ENCODE data around the gene WDR41. TPM values are rescaled to one million over a fixed set of nuclear protein-coding genes. Genes with fewer than 3 reads are reported as not detected.

WDR41 gene
- total and polyA plus RNA-seq, 9 of the 15 experiments (the other 6 are each of a cell fraction or from before 2014, with no cell fraction given): 33.6 to 67.2 (median 55.5) TPM

- TF ChIP-seq TGIF2 (CRISPR knock-in tag; IDR thresholded peaks at IDR 0.05) (no peak), FIP1L1 (IDR thresholded peaks at IDR 0.05; ENCODE audit: low read depth, low read length, poor library complexity, severe bottlenecking) (no peak), SRSF9 (IDR thresholded peaks at IDR 0.05; ENCODE audit: borderline replicate concordance, low read depth, low read length) (no peak)
These were observed 97.9 kb downstream of the WDR41 start (continued) for GRCh38 chr5:77394064-77394715.

- no peak overlapping the region for H3K27ac ChIP-seq (ENCODE audit: extremely low read depth, low read depth, low read length)
- no peaks in the 10 kb centered on the region for H3K9me3 ChIP-seq (replicated peaks; ENCODE audit: control insufficient read depth, insufficient read depth, low read depth, low read length)
- H4K20me1 ChIP-seq (replicated peaks; ENCODE audit: control insufficient read depth, insufficient read depth, low read length): no peaks in the 10 kb centered on the region
- no peak for FAIRE-seq
- no peak overlapping the region for H2AFZ ChIP-seq (ENCODE audit: low read depth, low read length)
- no peaks in the 10 kb centered on the region for H3K79me2 ChIP-seq (ENCODE audit: control insufficient read depth, insufficient read depth, low read length)
- BruUV-seq (replicated peaks): no TSS peak
- ChIA-PET POLR2A (no interaction called here), CTCF (ENCODE audit: low intra/inter-chr PET ratio) (no interaction called here)
- intact Hi-C loops (cut with micrococcal nuclease) (no loop called here), in situ Hi-C loops (cut with MboI) (no loop called here)
- H3K4me1 ChIP-seq (replicated peaks in 1 of 2; ENCODE audit: control insufficient read depth in 2 of 2, insufficient read depth in 2 of 2, low read length in 2 of 2): no peaks in the 10 kb centered on the region
- DNase-seq (ENCODE audit: extremely low read depth in 1 of 4, low spot score in 3 of 4): no peak
- no peaks in the 10 kb centered on the region for H3K9me1 ChIP-seq (ENCODE audit: control insufficient read depth, insufficient read depth, low read length)
- no peaks in the 10 kb centered on the region for H3K36me3 ChIP-seq (ENCODE audit: control insufficient read depth, insufficient read depth, low read length)
- H3K9ac ChIP-seq (ENCODE audit: insufficient read depth in 1 of 2, low read depth in 2 of 2, low read length in 2 of 2): no peak overlapping the region
- H3K4me3 ChIP-seq: no peak overlapping the region
- TF ChIP-seq CREB1 (IDR thresholded peaks at IDR 0.05) (no peak), CREB1 (CRISPR knock-in tag; IDR thresholded peaks at IDR 0.05) (no peak), MED1 (CRISPR knock-in tag; IDR thresholded peaks at IDR 0.05; ENCODE audit: borderline replicate concordance) (no peak), HNRNPK (IDR thresholded peaks at IDR 0.05; ENCODE audit: low read depth, low read length, poor library complexity, severe bottlenecking) (no peak), STAT5A (IDR thresholded peaks at IDR 0.05; ENCODE audit: borderline replicate concordance, low read length) (no peak)
- peaks cover 17 to 30% of the 10 kb centered on the region in 2 experiments for H3K27me3 ChIP-seq (ENCODE audit: control insufficient read depth in 2 of 2, insufficient read depth in 2 of 2, low read length in 2 of 2)
- no peak overlapping the region for H3K4me2 ChIP-seq (ENCODE audit: insufficient read depth, low read length)
- WGBS (ENCODE audit: insufficient coverage, low coverage, missing lambda C conversion rate): 0% methylated on average over 10 of the region's 10 CpGs
- no peak for ATAC-seq
These were observed 100.8 kb downstream of the WDR41 start for GRCh38 chr5:77391240-77391765.

Data from K562 (cell line).